ENCODE measurements around the gene CCDC28B. TPM values are rescaled to one million over a fixed set of nuclear protein-coding genes. Genes with fewer than 3 reads are reported as not detected.

The CCDC28B gene
- total and polyA plus RNA-seq, 2 experiments from 2014 or later = 68.7 to 99.7 TPM

GRCh38 chr1:32246888-32247273 is 46.5 kb downstream of the CCDC28B start, which contains the start of gene FAM167B:
TSS of gene FAM167B (plus strand) at chr1:32247222. CDS start at chr1:32247422, 200 bp downstream.
- Histone ChIP-seq H3K4me1 (ENCODE audit: low read depth) (peaks cover 11% of the 10 kb centered on the region), H3K27ac (no peak within 1 kb of the TSS), H3K9me3 (ENCODE audit: low read depth) (no peaks in the 10 kb centered on the region), H3K4me3 (no peak within 1 kb of the TSS), H3K27me3 (no peaks in the 10 kb centered on the region), H3K36me3 (no peaks in the 10 kb centered on the region)
- no peak for TF ChIP-seq CTCF (IDR thresholded peaks at IDR 0.05; ENCODE audit: low read depth, low read length)
- peak in 1 of 2 donors; percentile 80 for DNase-seq (ENCODE audit: low read depth in 1 of 2, low spot score in 1 of 2)

GRCh38 chr1:32247452-32247851 is 47.1 kb downstream of the CCDC28B start:
- Histone ChIP-seq H3K36me3 (no peaks in the 10 kb centered on the region), H3K27me3 (no peaks in the 10 kb centered on the region), H3K9me3 (ENCODE audit: low read depth) (no peaks in the 10 kb centered on the region), H3K4me3 (no peak overlapping the region), H3K4me1 (ENCODE audit: low read depth) (peaks cover 11% of the 10 kb centered on the region), H3K27ac (no peak overlapping the region)
- no peak for DNase-seq (ENCODE audit: low read depth in 1 of 2, low spot score in 1 of 2)
- no peak for TF ChIP-seq CTCF (IDR thresholded peaks at IDR 0.05; ENCODE audit: low read depth, low read length)

- Histone ChIP-seq H3K9me3 (ENCODE audit: low read depth) (no peaks in the 10 kb centered on the region), H3K27ac (no peak overlapping the region), H3K36me3 (no peaks in the 10 kb centered on the region), H3K4me1 (ENCODE audit: low read depth) (peaks cover 11% of the 10 kb centered on the region), H3K27me3 (no peaks in the 10 kb centered on the region), H3K4me3 (no peak overlapping the region)
- TF ChIP-seq CTCF (IDR thresholded peaks at IDR 0.05; ENCODE audit: low read depth, low read length) = peak; percentile 84
- peak; percentile 75 to 76 for DNase-seq (ENCODE audit: low read depth in 1 of 2, low spot score in 1 of 2)
Observed at GRCh38 chr1:32247983-32248889, 47.8 kb downstream of the CCDC28B start.

- H3K36me3 ChIP-seq = no peaks in the 10 kb centered on the region
- peaks cover 11% of the 10 kb centered on the region for H3K4me1 ChIP-seq (ENCODE audit: low read depth)
- TF ChIP-seq CTCF (IDR thresholded peaks at IDR 0.05; ENCODE audit: low read depth, low read length) = no peak
- DNase-seq (ENCODE audit: low read depth in 1 of 2, low spot score in 1 of 2) = no peak
- no peak overlapping the region for H3K4me3 ChIP-seq
- H3K27me3 ChIP-seq = no peaks in the 10 kb centered on the region
- no peak overlapping the region for H3K27ac ChIP-seq
- no peaks in the 10 kb centered on the region for H3K9me3 ChIP-seq (ENCODE audit: low read depth)
Observed at GRCh38 chr1:32249831-32250525, 49.6 kb downstream of the CCDC28B start.

GRCh38 chr1:32250893-32251716 is 50.7 kb downstream of the CCDC28B start, which contains the start of gene LCK:
TSS of gene LCK (plus strand) at chr1:32251265. CDS start at chr1:32274330, 23,065 bp downstream.
- Histone ChIP-seq H3K4me3 (no peak within 1 kb of the TSS), H3K9me3 (ENCODE audit: low read depth) (no peaks in the 10 kb centered on the region), H3K27me3 (no peaks in the 10 kb centered on the region), H3K27ac (no peak within 1 kb of the TSS), H3K36me3 (no peaks in the 10 kb centered on the region), H3K4me1 (ENCODE audit: low read depth) (peaks cover 11% of the 10 kb centered on the region)
- no peak for DNase-seq (ENCODE audit: low read depth in 1 of 2, low spot score in 1 of 2)
- TF ChIP-seq CTCF (IDR thresholded peaks at IDR 0.05; ENCODE audit: low read depth, low read length) = no peak
